Activated T-helper 1 cell treated with anti-CD3 and anti-CD28 coated beads, Interleukin-12 subunit alpha, Interleukin-12 subunit beta, Interleukin-2, Interleukin-4 antibody, amounts not matched to agents 30 ng/mL and 10 ng/mL and 1 ng/mL, durations not matched to agents 14 hours and 24 hours and 36 hours (primary cell): ENCODE data around the gene C11orf52. TPM values are rescaled to one million over a fixed set of nuclear protein-coding genes. Genes with fewer than 3 reads are reported as not detected.
A peak's percentile ranks its signal among the peaks of the same experiment; 100 is the strongest.
"Not testable (repeated sequence)": the region's sequence is repeated elsewhere in the genome, so short reads cannot be mapped to it uniquely, and the experiment has no call there.

ENCODE experiments used
- DNase-seq: peaks from one replicate; pipeline ENCODE4 v3.0.0; 2021; ENCODE audit warnings: low spot score
- H3K27ac Mint-ChIP-seq: one replicate; pipeline ENCODE4 v1.8.0; 2021; ENCODE audit warnings: mild to moderate bottlenecking, mixed read lengths
- H3K27me3 Mint-ChIP-seq: one replicate; pipeline ENCODE4 v1.8.0; 2022; ENCODE audit warnings: mild to moderate bottlenecking, moderate library complexity, mixed read lengths; ENCODE audit not compliant: insufficient read depth
- H3K36me3 Mint-ChIP-seq: one replicate; pipeline ENCODE4 v1.8.0; 2021; ENCODE audit warnings: low read depth, mixed read lengths
- H3K4me1 Mint-ChIP-seq: one replicate; pipeline ENCODE4 v1.8.0; 2021; ENCODE audit warnings: low read depth, mixed read lengths
- H3K4me3 Mint-ChIP-seq: one replicate; pipeline ENCODE4 v1.8.0; 2021; ENCODE audit warnings: mild to moderate bottlenecking, moderate library complexity, mixed read lengths
- H3K9me3 Mint-ChIP-seq: one replicate; pipeline ENCODE4 v1.8.0; 2021; ENCODE audit warnings: mixed read lengths
- intact Hi-C: fragments of 100-400 bp; cut with micrococcal nuclease; formaldehyde crosslinking; loops from one replicate; pipeline ENCODE4 v1.15.1; 2024
- total RNA-seq: library from RNA; stranded (reverse); gene quantifications from 2 replicates; pipeline ENCODE4 v1.2.3, GENCODE V29; 2022

Gene C11orf52, protein sequence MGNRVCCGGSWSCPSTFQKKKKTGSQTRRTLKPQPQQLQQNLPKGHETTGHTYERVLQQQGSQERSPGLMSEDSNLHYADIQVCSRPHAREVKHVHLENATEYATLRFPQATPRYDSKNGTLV
- not detected in 2 replicates for total RNA-seq

DNA sequence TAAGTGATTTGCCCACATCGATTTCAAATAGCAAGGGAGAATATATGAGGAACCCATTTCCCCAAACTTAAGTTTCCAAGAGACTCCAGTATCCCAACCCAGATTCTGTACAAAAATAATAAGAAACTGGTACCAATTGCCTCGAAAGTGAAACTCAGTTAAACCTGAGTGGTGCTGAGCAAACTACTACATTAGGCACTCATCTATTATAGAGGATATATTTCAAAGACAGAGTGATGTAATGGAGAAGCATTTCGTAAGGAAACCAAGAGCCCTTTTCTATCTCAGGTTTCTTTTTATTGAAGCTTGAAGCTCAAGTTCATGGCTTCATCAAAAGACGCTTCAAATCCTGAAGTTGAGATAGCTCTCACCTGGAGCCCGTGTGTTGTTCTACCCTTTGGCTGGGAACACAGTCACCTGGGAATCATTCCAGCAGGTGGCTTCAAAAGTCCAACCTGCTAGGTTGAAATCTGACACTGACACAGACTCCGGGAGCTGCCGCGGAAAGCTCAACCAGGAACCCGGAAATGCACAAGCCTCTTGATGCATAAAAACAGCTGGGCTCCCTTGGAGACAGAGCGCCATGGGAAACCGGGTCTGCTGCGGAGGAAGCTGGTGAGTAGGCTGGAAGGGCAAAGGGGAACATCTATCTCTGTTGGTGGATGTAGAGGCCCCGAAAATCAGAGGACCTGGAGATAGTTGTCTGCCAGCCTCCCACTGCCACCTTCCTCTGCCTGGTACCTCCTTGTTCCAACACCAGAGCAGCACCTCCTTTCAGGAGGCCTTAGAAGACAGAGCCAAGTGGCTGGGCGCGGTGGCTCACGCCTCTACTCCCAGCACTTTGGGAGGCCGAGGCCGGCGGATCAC lies at the start of gene C11orf52:
TSS of gene C11orf52 (plus strand) at position 524 of the 867 bp plus-strand sequence. CDS start at position 584, 60 bp downstream.
- H3K27ac Mint-ChIP-seq, result no peak within 1 kb of the TSS
- DNase-seq, result no peak
- no peaks in the 10 kb centered on the region for H3K36me3 Mint-ChIP-seq
- H3K4me3 Mint-ChIP-seq, result no peak within 1 kb of the TSS
- intact Hi-C loops, result no loop called here
- no peaks in the 10 kb centered on the region for H3K9me3 Mint-ChIP-seq
- no peaks in the 10 kb centered on the region for H3K4me1 Mint-ChIP-seq
- H3K27me3 Mint-ChIP-seq, result peaks cover 36% of the 10 kb centered on the region

DNA sequence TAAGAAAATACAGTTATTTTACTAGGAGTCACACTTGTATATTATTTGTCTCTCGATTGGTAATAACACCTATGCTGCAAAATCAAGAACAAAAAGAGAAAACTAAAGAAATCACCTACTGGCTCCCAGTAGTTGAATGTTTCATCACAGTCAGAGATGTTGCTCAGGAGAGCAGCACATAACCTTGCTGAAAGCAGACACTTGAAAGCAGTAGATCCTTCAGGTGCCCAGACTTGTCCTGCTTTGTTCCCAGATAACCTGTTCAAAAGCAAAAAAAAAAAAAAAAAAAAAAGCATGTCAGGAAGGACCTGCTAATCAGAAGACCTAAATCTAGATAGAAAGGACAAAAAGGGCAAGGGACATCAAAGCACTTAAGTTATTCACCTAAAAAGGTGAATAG lies 48.6 kb upstream of the C11orf52 start:
- Mint-ChIP-seq H3K27ac (no peak overlapping the region), H3K27me3 (no peaks in the 10 kb centered on the region), H3K4me1 (peaks cover 32% of the 10 kb centered on the region), H3K36me3 (peaks cover 32% of the 10 kb centered on the region), H3K4me3 (no peak overlapping the region), H3K9me3 (no peaks in the 10 kb centered on the region)
- intact Hi-C loops, result loop anchor here (2.0 to 10.0 kb wide), 5 partner anchors 113 to 415 kb away; partner anchors contain the start of genes DLAT, SDHD, SIK2 and TIMM8B
- DNase-seq, result no peak

DNA sequence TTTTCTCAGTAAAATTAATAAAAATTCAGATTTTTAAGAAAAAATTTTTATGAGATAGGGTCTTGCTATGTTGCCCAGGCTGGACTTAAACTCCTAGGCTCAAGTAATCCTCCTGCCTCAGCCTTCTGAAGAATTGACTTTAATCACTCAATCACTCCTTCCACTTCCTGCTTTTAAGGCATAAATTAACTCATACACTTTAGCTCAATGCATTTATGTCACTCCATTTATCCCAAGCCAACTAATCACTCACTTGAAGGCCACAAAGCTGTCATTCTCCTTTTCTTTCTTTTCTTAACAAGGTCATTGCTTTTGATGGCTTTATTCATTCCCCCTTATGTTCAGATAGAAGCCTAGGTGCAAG lies 48.2 kb upstream of the C11orf52 start:
- DNase-seq, result no peak
- Mint-ChIP-seq H3K4me1 (peaks cover 32% of the 10 kb centered on the region), H3K4me3 (peak overlapping the region; percentile 89), H3K9me3 (no peaks in the 10 kb centered on the region), H3K27ac (peak overlapping the region; percentile 50), H3K27me3 (no peaks in the 10 kb centered on the region), H3K36me3 (peaks cover 33% of the 10 kb centered on the region)
- intact Hi-C loops, result loop anchor here (2.0 to 10.0 kb wide), 5 partner anchors 112 to 414 kb away; partner anchors contain the start of genes DLAT, SDHD, SIK2 and TIMM8B

DNA sequence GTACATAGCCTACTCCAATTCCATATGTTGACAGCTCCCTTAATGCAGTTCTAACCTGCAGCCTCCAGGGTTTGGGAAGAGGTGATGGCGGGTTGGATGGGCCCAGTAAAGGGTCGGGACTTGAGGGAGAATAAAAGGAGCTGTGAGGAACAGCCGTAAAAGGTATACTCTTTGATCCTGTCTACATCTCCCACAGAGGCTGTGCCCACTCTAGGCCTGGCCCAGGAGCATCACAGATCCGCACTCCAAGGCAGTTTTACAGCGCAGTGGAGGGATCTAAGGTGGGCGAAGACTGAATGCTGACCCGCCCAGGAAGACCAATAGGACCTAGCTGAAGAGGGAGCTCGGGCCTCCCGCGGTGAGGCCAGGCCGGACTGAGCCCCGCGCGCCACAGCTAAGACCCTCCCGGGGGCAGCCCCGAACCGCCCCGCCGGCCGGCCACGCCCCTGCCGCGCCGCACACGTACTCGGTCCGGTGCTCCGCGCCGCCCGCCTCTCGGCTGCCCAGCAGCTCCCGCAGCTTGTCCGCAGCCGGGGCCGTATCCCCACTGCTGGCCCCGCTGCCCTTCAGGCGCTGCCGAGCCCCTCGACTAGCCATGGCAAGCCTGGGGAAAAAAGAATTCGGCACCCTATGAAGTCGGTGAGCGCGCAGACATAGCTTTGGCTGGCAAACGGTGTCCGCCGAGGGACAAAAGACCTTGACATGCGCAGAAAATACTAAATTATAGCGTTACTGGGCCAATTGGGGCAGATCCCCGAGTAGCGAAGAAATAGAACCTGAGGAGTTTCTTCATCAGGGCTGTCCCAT lies 47.6 kb upstream of the C11orf52 start, which contains the start of gene ALG9:
TSS of gene ALG9 (minus strand) at position 696 of the 807 bp plus-strand sequence. CDS start at position 597, 99 bp downstream.
- H3K4me3 Mint-ChIP-seq, result peak within 1 kb of the TSS; percentile 89
- H3K27ac Mint-ChIP-seq, result peak within 1 kb of the TSS; percentile 90
- H3K9me3 Mint-ChIP-seq, result no peaks in the 10 kb centered on the region
- H3K27me3 Mint-ChIP-seq, result no peaks in the 10 kb centered on the region
- H3K36me3 Mint-ChIP-seq, result peaks cover 33% of the 10 kb centered on the region
- peaks cover 32% of the 10 kb centered on the region for H3K4me1 Mint-ChIP-seq
- DNase-seq, result peak; percentile 85
- intact Hi-C loops, result loop anchor here (1.0 to 10.0 kb wide), 10 partner anchors 8 to 414 kb away; partner anchors contain the start of genes CFAP68, DLAT, FDXACB1 and NKAPD1

DNA sequence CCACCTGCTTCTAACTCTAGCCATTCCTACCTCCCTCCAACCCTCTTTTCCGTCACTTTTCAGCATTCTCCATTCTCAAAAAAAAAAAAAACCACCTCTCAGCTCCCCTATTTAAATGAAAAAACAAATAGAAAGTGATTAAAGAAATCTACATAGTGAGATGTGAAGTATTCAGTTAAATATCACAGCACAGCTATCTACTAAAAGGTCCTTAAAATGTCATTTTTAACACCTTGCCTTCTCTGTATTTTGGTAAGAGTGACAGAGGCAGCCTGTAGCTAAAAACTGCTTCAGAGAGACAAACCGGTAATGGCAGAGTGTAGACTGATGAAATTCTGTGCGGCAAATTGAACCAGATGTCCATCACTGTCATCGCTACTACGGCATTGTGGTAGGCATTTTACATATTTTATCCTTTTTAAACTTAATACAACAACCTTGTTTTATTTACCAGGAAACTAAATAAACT lies 47.0 kb upstream of the C11orf52 start:
- Mint-ChIP-seq H3K36me3 (peaks cover 27% of the 10 kb centered on the region), H3K4me1 (peaks cover 32% of the 10 kb centered on the region), H3K27ac (peak overlapping the region; percentile 90), H3K27me3 (no peaks in the 10 kb centered on the region), H3K4me3 (peak overlapping the region; percentile 89), H3K9me3 (no peaks in the 10 kb centered on the region)
- intact Hi-C loops, result loop anchor here (1.0 to 10.0 kb wide), 10 partner anchors 8 to 413 kb away; partner anchors contain the start of genes CFAP68, DLAT, FDXACB1 and NKAPD1
- DNase-seq, result no peak

DNA sequence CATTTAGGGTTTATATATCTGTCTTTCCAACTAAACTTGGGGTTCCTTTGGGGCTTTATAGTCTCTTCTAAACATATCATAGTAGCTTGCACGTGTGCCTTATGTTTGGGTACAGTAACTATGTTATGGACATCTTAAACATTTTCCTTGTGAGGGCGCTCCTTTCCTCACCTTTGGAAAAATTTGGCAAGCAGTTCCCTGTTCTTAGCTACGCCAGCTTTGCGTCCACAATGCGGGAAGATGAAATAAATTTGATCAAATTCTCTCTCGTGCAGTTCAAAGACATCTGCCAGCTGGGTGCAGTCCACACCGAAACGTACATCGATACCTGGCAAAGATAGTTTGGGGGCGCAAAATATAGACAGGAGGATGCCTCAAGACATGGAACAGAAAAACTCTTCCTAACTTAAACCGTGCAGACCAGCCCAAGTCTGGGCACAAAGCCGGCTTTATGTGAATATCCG lies 40.3 kb upstream of the C11orf52 start:
- peaks cover 14% of the 10 kb centered on the region for H3K36me3 Mint-ChIP-seq
- peak overlapping the region; percentile 100 for H3K27ac Mint-ChIP-seq
- H3K4me1 Mint-ChIP-seq, result peaks cover 26% of the 10 kb centered on the region
- intact Hi-C loops, result loop anchor here (2.0 to 10.0 kb wide), 5 partner anchors 276 to 1894 kb away; partner anchors contain the start of genes BCO2, POU2AF1, SIK2 and ZW10
- peak overlapping the region; percentile 94 for H3K4me3 Mint-ChIP-seq
- H3K9me3 Mint-ChIP-seq, result no peaks in the 10 kb centered on the region
- peaks cover 2% of the 10 kb centered on the region for H3K27me3 Mint-ChIP-seq
- DNase-seq, result no peak

DNA sequence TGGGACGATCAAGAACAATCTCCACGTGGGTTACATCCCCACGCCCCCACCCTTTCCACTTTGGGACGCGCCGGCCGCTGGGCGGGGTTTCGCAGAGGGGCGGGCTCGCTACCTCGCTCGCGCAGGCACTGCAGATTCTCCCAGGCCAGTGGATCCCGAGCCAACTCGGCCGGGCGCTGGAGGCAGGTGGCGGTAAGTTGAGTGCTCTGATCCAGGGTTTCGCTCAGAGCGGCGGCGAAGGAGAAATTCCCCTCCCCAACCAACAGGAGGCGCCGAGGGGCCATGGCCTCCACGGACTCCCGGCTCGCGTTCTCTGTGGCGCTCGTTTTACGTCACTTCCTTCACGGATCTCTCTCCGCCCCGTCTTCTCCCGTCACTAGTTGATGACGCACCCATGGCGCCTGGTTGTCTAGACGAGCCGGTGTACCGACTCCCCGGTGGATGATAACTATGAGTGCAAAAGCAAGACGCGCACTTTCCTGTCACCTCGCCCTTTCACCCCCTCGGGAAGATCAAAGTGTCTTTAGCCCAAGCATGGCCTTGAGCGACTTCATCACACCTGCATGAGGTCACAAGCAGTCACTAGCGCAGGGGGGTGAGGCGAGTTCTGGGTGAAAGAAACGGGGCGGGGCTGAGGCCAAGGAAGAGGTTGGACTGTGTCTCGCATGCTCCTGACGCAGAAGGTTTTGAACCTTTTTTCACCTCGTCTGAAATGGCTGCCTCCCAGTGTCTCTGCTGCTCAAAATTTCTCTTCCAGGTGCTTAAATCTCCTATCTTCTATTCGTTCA lies 39.7 kb upstream of the C11orf52 start, which contains the start of the genes CFAP68 and FDXACB1:
TSS of gene CFAP68 (plus strand) at position 693 of the 788 bp plus-strand sequence. CDS start at position 713, 20 bp downstream.
TSS of gene FDXACB1 (minus strand) at position 317 of the 788 bp plus-strand sequence. CDS start at position 284, 33 bp downstream.
- Mint-ChIP-seq H3K27me3 (peaks cover 2% of the 10 kb centered on the region), H3K4me3 (peak within 1 kb of the TSS; percentile 94), H3K9me3 (no peaks in the 10 kb centered on the region), H3K4me1 (peaks cover 26% of the 10 kb centered on the region), H3K36me3 (peaks cover 14% of the 10 kb centered on the region), H3K27ac (peak within 1 kb of the TSS; percentile 100)
- intact Hi-C loops, result loop anchor here (1.0 to 10.0 kb wide), 13 partner anchors 8 to 1893 kb away; partner anchors contain the start of genes ALG9, BCO2, DLAT and NKAPD1
- peak; percentile 92 for DNase-seq

DNA sequence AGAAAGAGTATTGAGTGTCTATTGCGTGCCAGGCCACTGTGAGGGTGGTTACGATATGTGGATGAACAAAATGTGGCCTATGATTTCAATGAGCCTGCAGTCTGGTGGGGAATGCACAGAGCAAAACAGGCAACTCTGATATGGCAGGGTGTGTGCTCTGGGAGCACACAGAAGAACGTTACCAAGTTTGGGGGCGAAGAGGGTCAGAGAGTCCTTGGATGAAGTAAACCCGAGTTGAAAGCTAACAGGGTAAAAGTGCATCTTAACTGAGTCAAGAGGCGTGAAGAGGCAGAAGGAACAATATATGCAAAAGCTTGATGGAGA lies 39.1 kb upstream of the C11orf52 start:
- peaks cover 26% of the 10 kb centered on the region for H3K4me1 Mint-ChIP-seq
- H3K36me3 Mint-ChIP-seq, result peaks cover 12% of the 10 kb centered on the region
- peak overlapping the region; percentile 94 for H3K4me3 Mint-ChIP-seq
- peak overlapping the region; percentile 100 for H3K27ac Mint-ChIP-seq
- no peak for DNase-seq
- no peaks in the 10 kb centered on the region for H3K9me3 Mint-ChIP-seq
- intact Hi-C loops, result loop anchor here (1.0 to 10.0 kb wide), 13 partner anchors 8 to 1893 kb away; partner anchors contain the start of genes ALG9, BCO2, DLAT and NKAPD1
- peaks cover 2% of the 10 kb centered on the region for H3K27me3 Mint-ChIP-seq

DNA sequence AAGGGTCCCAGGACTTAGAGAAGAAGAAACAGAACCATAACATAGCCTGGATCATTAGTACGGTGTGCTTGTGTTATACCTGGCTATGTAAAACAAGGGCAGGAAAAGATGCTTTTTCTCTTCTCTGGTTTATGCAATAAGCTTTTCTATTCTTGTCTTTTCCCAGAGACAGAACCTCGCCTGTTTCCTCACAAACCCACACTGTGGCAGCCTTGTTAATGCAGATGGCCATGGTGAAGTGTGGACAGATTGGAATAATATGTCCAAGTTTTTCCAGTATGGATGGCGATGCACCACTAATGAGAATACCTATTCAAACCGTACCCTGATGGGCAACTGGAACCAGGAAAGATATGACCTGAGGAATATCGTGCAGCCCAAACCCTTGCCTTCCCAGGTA lies 36.5 kb upstream of the C11orf52 start:
- DNase-seq, result no peak
- Mint-ChIP-seq H3K36me3 (peaks cover 7% of the 10 kb centered on the region), H3K4me1 (peaks cover 26% of the 10 kb centered on the region), H3K27me3 (peaks cover 2% of the 10 kb centered on the region), H3K9me3 (no peaks in the 10 kb centered on the region), H3K27ac (no peak overlapping the region), H3K4me3 (no peak overlapping the region)
- intact Hi-C loops, result no loop called here

DNA sequence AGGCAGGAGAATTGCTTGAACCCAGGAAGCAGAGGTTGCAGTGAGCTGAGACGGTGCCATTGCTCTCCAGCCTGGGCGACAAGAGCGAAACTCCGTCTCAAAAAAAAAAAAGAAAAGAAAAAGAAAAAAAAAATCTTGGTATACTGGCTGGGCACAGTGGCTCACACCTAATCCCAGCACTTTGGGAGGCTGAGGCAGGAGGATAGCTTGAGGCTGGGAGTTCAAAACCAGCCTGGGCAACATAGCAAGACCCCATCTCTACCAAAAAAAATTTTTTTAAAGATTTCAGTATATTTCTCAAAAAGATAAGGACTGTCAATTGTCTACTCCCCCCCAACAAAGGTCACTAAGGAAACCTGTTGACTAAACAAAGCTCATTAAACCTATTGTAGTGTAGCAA lies 33.7 kb upstream of the C11orf52 start:
- H3K4me3 Mint-ChIP-seq, H3K4me1 Mint-ChIP-seq, intact Hi-C loops, DNase-seq, H3K27ac Mint-ChIP-seq, H3K27me3 Mint-ChIP-seq, H3K9me3 Mint-ChIP-seq, H3K36me3 Mint-ChIP-seq: not testable (repeated sequence)

DNA sequence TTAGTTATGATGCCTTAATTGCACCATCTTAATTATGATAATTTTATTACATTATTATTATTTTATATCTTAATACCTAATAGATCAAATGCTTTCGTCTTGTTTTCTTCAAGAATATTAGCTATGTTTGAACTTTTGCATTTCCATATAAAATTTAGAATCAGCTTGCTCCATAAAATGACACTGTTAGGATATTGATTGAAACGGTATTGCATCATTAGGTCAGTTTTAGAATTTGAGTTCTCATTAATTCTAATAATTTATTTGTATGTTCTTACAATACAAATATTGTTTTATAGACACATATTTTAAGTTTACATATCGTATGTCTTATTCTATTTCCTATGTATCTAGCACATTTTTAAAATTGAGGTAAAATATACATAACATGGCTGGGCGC lies 32.7 kb upstream of the C11orf52 start:
- intact Hi-C loops, result no loop called here
- Mint-ChIP-seq H3K9me3 (no peaks in the 10 kb centered on the region), H3K4me1 (peaks cover 3% of the 10 kb centered on the region), H3K4me3 (no peak overlapping the region), H3K36me3 (no peaks in the 10 kb centered on the region), H3K27ac (no peak overlapping the region), H3K27me3 (peaks cover 6% of the 10 kb centered on the region)
- no peak for DNase-seq
